Measurements from ENCODE around the gene IRS1. TPM values are rescaled to one million over a fixed set of nuclear protein-coding genes. Genes with fewer than 3 reads are reported as not detected.

Gene IRS1
- total RNA-seq, 1 donor from 2014 or later = 10.6 TPM

DNA sequence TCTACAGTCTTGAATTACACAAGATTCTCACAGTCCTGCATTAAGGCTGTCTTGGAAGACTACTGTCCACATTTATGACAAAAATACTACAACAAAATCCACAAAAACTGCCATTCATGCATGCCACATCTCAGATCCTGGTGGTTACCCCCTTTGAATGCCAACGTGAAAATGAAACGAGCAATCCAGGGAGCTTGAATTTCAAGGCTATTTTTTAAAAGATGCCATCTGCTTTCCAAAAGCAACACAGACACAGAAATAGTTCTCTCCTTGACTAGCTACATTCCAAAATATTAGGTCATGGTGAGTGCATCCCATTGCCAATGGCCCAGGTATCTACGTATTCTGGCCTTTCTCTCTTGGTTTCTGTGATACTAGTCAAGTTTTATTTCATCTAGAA lies 36.3 kb downstream of the IRS1 start:
- no peak overlapping the region for H3K27ac ChIP-seq
- no peaks in the 10 kb centered on the region for H3K36me3 ChIP-seq
- H3K4me3 ChIP-seq = no peak overlapping the region
- ATAC-seq (no peak), DNase-seq (no peak)
- H3K4me1 ChIP-seq = peaks cover 3% of the 10 kb centered on the region
- no peaks in the 10 kb centered on the region for H3K9me3 ChIP-seq
- no peaks in the 10 kb centered on the region for H3K27me3 ChIP-seq
- intact Hi-C loops (cut with DNase I) = no loop called here
- TF ChIP-seq, protein P1, sequence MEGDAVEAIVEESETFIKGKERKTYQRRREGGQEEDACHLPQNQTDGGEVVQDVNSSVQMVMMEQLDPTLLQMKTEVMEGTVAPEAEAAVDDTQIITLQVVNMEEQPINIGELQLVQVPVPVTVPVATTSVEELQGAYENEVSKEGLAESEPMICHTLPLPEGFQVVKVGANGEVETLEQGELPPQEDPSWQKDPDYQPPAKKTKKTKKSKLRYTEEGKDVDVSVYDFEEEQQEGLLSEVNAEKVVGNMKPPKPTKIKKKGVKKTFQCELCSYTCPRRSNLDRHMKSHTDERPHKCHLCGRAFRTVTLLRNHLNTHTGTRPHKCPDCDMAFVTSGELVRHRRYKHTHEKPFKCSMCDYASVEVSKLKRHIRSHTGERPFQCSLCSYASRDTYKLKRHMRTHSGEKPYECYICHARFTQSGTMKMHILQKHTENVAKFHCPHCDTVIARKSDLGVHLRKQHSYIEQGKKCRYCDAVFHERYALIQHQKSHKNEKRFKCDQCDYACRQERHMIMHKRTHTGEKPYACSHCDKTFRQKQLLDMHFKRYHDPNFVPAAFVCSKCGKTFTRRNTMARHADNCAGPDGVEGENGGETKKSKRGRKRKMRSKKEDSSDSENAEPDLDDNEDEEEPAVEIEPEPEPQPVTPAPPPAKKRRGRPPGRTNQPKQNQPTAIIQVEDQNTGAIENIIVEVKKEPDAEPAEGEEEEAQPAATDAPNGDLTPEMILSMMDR (IDR thresholded peaks at IDR 0.05) = no peak

DNA sequence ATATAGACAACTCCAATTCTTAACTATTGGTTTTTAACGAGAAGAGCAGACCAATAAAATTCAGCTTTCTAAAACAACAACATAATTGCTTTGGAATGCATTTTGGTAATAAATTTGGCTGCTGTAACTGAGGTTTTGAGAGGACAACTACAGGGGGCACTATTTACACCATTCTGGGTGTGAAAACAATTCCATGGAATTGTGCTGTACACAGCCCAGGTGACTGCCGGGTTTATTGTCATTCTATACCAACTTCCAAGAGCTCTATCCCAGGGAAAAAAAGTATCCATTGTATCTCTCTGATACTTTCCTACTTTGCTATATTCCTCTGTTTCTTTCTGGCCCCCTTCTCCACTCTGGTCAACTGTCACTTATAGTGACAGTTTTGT lies 38.4 kb downstream of the IRS1 start:
- peaks cover 3% of the 10 kb centered on the region for H3K4me1 ChIP-seq
- no peaks in the 10 kb centered on the region for H3K36me3 ChIP-seq
- TF ChIP-seq, protein P1 (IDR thresholded peaks at IDR 0.05) = no peak
- H3K9me3 ChIP-seq = no peaks in the 10 kb centered on the region
- H3K27me3 ChIP-seq = no peaks in the 10 kb centered on the region
- ATAC-seq = no peak
- no peak overlapping the region for H3K27ac ChIP-seq
- no peak overlapping the region for H3K4me3 ChIP-seq
- DNase-seq = no peak
- intact Hi-C loops (cut with DNase I) = no loop called here

DNA sequence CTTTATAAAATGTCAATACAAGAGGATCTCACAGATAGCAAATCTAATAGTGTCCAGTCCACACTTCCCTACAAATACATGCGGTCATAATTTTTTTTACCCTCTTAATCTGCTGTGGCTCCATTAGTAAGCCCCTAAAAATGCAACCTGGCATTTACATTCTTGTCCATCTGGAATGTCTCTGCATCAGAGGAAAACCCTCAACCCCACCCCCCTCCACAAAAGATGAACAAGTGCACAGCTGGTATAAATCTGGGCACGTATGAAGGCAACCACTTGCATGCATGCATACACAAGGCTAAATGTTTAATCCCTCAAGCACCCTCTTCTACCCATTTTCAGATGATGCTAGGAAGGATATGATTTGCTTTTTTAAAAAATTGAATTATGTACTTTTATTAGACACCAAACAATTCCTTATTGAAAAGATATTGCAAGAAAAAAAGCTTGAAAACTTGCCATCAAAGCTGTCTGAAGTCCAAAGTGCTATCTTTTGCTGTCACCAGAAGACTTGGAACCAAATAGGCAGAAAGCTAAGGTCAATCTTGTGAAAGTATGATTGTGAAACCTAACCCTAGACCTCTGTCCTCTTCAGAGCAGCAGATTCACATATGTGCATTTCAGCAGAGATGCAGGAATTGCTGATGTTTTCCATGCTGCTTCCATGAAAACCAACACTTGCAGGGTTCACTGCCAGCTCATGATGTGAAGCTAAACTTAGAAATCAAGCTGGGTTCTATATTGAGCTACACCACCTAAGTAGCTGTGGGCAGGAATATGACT lies 39.0 kb downstream of the IRS1 start:
- TF ChIP-seq, protein P1 (IDR thresholded peaks at IDR 0.05) = no peak
- H3K9me3 ChIP-seq = no peaks in the 10 kb centered on the region
- no peak overlapping the region for H3K27ac ChIP-seq
- no peaks in the 10 kb centered on the region for H3K27me3 ChIP-seq
- H3K4me1 ChIP-seq = peaks cover 3% of the 10 kb centered on the region
- intact Hi-C loops (cut with DNase I) = no loop called here
- no peaks in the 10 kb centered on the region for H3K36me3 ChIP-seq
- no peak for DNase-seq
- H3K4me3 ChIP-seq = no peak overlapping the region
- ATAC-seq = no peak

DNA sequence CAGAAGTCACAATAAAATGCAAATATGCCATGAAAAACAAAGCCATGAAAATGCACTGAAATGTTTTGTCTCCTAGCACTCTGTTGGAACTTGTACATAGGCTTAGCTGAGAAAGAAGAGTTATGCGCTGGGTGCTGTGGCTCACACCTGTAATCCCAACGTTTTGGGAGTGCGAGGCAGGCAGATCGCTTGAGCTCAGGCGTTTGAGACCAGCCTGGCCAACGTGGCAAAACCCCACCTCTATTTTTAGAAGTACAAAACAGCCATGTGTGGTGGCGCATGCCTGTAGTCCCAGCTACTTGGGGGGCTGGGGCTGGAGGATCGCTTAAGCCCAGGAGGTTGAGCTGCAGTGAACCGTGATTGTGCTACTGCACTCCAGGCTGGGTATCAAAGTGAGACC lies 39.9 kb downstream of the IRS1 start:
- H3K36me3 ChIP-seq = no peaks in the 10 kb centered on the region
- ATAC-seq = no peak
- TF ChIP-seq, protein P1 (IDR thresholded peaks at IDR 0.05) = no peak
- H3K4me1 ChIP-seq = peaks cover 3% of the 10 kb centered on the region
- H3K27me3 ChIP-seq = no peaks in the 10 kb centered on the region
- H3K4me3 ChIP-seq = no peak overlapping the region
- no peak for DNase-seq
- intact Hi-C loops (cut with DNase I) = no loop called here
- H3K9me3 ChIP-seq = no peaks in the 10 kb centered on the region
- H3K27ac ChIP-seq = no peak overlapping the region

DNA sequence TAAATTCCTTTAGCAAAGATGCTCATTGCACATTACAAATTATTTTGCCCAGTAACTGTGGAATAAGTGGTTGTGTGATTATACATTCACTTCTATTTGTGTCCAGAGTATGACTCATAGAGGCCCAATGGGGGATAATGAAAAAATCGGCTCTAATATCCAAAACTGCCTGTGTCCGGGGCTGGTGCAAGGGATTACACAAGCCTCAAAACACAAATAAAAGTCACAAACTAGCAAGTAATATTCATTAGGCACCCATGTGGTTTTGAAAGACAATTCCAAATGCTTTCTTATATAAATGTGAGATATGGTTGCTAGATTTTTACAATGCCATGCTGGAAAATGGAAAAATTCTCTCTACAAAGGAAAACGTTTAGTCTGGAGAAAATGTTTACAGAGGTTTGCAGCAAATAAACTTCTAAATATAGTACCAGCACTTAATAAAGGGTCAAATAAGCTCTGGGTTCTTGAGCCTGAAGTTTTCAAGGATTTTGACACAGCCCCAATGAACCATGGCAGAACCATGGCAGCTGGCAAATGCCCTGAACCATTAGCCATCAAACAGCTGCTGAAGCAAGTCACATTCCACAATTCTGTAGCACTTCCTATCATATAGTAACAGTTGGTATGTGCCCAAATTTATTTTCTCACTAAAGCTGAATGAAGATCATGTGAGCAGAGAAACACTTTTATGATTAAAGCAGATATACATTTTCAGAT lies 40.5 kb downstream of the IRS1 start:
- no peaks in the 10 kb centered on the region for H3K36me3 ChIP-seq
- intact Hi-C loops (cut with DNase I) = no loop called here
- H3K27ac ChIP-seq = no peak overlapping the region
- peaks cover 3% of the 10 kb centered on the region for H3K4me1 ChIP-seq
- H3K27me3 ChIP-seq = no peaks in the 10 kb centered on the region
- ATAC-seq (no peak), DNase-seq (no peak)
- TF ChIP-seq, protein P1 (IDR thresholded peaks at IDR 0.05) = no peak
- no peak overlapping the region for H3K4me3 ChIP-seq
- H3K9me3 ChIP-seq = no peaks in the 10 kb centered on the region
